ENCODE results near the gene MAOB.

MAOB gene

DNA sequence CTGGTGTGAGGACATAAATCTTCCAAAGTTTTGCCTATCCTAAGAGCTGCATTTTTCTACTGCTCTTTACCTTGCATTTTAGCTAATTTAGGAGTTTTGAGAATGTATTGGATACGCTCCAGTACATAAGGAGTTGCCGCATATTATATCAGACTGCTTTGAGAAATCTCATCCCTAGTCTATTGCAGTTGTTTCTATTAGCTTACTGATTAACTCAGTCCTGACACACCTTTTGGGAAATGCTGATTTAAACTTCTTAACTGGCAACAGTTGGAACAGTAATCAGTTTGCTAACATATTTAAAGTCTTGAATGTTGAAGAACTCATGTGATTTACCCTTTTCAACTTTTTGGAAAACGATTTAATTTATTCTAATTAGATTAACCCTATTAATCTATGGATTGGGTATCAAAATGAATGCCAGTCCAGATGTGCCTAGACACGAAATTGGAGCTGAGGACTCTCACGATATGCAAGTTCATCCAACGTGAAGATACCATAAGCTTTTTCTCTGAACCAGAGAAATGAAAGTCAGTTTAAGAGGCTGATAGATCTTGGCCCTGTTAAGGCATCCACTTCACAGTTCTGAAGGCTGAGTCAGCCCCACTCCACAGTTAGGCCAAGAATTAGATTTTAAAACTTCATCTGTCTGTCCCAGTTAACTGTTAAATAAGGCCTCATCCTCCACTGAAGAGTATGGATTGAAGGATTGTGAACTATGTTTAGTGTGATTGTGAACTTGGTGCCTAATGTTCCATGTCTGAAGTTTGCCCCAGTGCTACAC is 136.1 kb downstream of the MAOB start (continued):
- TF ChIP-seq, protein P1, sequence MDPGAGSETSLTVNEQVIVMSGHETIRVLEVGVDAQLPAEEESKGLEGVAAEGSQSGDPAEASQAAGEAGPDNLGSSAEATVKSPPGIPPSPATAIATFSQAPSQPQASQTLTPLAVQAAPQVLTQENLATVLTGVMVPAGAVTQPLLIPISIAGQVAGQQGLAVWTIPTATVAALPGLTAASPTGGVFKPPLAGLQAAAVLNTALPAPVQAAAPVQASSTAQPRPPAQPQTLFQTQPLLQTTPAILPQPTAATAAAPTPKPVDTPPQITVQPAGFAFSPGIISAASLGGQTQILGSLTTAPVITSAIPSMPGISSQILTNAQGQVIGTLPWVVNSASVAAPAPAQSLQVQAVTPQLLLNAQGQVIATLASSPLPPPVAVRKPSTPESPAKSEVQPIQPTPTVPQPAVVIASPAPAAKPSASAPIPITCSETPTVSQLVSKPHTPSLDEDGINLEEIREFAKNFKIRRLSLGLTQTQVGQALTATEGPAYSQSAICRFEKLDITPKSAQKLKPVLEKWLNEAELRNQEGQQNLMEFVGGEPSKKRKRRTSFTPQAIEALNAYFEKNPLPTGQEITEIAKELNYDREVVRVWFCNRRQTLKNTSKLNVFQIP (CRISPR knock-in tag; IDR thresholded peaks at IDR 0.05; ENCODE audit: borderline replicate concordance, low read depth), result no peak
- TF ChIP-seq ZNF70 (CRISPR knock-in tag; IDR thresholded peaks at IDR 0.05) (no peak), BACH2 (CRISPR knock-in tag; IDR thresholded peaks at IDR 0.05; ENCODE audit: borderline replicate concordance) (no peak), PPARA (CRISPR knock-in tag; IDR thresholded peaks at IDR 0.05; ENCODE audit: borderline replicate concordance) (no peak), RARB (CRISPR knock-in tag; IDR thresholded peaks at IDR 0.05) (no peak), ZNF8 (CRISPR knock-in tag; IDR thresholded peaks at IDR 0.05) (no peak), ZNF565 (CRISPR knock-in tag; conservative IDR thresholded peaks at IDR 0.05; ENCODE audit: low read depth) (no peak), ZFP3 (CRISPR knock-in tag; IDR thresholded peaks at IDR 0.05) (no peak)

DNA sequence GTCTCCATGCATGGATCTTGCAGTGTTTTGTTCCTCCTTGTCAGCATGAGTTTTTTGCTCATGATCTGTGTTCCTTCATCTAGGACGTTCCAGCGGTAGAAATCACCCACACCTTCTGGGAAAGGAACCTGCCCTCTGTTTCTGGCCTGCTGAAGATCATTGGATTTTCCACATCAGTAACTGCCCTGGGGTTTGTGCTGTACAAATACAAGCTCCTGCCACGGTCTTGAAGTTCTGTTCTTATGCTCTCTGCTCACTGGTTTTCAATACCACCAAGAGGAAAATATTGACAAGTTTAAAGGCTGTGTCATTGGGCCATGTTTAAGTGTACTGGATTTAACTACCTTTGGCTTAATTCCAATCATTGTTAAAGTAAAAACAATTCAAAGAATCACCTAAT is 138.0 kb downstream of the MAOB start:
- no peak for ATAC-seq
- TF ChIP-seq TOX (CRISPR knock-in tag; IDR thresholded peaks at IDR 0.05; ENCODE audit: borderline replicate concordance) (no peak), OSR1 (CRISPR knock-in tag; IDR thresholded peaks at IDR 0.05) (no peak), ZNF8 (CRISPR knock-in tag; IDR thresholded peaks at IDR 0.05) (no peak), ZNF70 (CRISPR knock-in tag; IDR thresholded peaks at IDR 0.05) (no peak), ZC3H10 (CRISPR knock-in tag; IDR thresholded peaks at IDR 0.05) (no peak)

DNA sequence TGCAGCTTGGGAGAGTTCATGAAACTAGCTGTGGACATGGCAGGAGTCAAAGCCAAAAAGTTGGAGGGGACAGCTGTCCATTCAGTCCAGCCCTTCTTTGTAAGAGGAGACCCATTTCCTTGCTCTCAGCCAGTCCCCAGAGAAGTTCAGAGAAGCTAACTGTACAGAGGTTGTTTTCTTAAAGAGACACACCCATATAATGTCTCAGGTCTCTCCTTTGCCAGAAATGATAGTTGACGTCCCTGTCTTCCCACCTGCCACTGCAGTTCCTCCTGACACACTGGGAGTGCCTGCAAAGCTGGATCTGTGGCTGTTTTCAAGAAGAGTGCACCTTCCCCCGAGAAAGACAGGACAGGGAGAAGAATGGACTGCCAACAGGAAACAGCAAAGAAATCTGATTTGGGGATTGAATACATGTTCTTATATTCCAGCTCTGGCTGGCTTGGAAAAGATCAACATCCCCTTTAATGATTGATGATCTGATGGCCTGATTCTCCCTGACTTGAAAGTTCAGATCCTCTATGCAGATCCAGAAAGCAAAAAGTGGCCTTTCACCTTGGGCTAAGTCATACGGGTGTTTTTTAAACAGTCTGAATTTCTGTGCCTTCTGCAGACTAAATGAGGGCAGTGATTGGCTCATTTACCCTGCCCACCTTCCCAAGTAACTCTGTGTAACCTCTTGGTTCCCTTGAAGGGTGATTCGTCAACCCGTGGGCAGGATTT is 139.0 kb downstream of the MAOB start:
- TF ChIP-seq RARB (CRISPR knock-in tag; IDR thresholded peaks at IDR 0.05), result no peak
- TF ChIP-seq, protein P2, sequence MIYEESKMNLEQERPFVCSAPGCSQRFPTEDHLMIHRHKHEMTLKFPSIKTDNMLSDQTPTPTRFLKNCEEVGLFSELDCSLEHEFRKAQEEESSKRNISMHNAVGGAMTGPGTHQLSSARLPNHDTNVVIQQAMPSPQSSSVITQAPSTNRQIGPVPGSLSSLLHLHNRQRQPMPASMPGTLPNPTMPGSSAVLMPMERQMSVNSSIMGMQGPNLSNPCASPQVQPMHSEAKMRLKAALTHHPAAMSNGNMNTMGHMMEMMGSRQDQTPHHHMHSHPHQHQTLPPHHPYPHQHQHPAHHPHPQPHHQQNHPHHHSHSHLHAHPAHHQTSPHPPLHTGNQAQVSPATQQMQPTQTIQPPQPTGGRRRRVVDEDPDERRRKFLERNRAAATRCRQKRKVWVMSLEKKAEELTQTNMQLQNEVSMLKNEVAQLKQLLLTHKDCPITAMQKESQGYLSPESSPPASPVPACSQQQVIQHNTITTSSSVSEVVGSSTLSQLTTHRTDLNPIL (CRISPR knock-in tag; IDR thresholded peaks at IDR 0.05; ENCODE audit: low read depth), result no peak
- no peak for TF ChIP-seq ESRRG (CRISPR knock-in tag; IDR thresholded peaks at IDR 0.05)
- no peak for TF ChIP-seq GLIS3 (CRISPR knock-in tag; IDR thresholded peaks at IDR 0.05)

DNA sequence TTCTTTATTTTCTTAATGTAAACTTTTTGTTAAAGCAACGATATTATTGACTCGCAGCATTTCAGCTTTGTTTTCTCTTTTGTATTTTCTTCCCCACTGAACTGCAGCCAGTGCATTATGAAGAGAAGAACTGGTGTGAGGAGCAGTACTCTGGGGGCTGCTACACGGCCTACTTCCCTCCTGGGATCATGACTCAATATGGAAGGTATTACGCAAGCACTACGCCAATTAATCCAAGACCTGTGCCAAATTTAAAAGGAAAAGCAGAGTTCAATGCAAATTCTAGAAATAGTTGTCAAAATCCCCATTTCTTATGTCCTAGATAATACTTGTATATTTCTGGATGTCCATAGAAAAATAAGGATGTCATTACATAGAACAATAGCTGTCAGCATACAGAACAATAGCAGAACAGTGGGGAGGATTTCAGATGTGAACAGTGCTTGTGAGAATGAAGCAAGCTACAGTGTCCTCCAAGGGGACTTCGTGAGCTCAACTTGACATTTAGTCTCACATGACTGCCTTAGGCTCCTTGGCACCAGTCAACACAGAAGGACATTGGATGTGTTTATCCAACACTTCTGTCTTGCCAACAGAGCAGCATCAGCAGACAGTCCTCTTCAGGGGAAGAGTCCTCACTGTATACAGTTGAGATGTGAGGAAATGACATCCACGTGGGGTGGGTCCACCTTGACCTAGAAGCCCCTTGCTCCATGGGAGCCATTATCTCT is 140.2 kb downstream of the MAOB start:
- ATAC-seq, result no peak
- TF ChIP-seq GLIS3 (CRISPR knock-in tag; IDR thresholded peaks at IDR 0.05), result no peak

More for the DNA sequence above, 139.0 kb downstream of the MAOB start:
- no peak for ATAC-seq

DNA sequence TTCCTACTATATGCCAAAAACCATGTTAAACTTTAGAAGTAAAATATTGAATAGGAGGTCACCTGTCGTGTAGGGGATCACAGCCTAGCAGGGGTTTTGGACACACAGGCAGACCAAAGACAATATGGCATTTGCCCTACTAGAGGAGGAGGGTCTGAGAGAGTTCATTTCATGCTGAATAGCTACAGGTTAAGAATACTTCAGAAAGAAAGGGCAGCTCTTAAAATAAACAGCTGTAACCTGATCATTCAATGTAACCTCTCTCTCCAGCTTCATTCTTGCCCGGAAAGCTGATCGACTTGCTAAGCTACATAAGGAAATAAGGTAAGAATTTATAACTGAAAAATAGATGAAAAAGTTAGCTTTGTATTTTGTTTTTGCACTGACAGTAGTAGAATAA is 146.3 kb downstream of the MAOB start:
- TF ChIP-seq, protein P1 (CRISPR knock-in tag; IDR thresholded peaks at IDR 0.05; ENCODE audit: borderline replicate concordance, low read depth), result no peak
- TF ChIP-seq PPARA (CRISPR knock-in tag; IDR thresholded peaks at IDR 0.05; ENCODE audit: borderline replicate concordance) (no peak), ZNF565 (CRISPR knock-in tag; conservative IDR thresholded peaks at IDR 0.05; ENCODE audit: low read depth) (no peak), ZFP30 (CRISPR knock-in tag; IDR thresholded peaks at IDR 0.05) (no peak), ZFP3 (CRISPR knock-in tag; IDR thresholded peaks at IDR 0.05) (no peak), CSDC2 (CRISPR knock-in tag; IDR thresholded peaks at IDR 0.05) (no peak)
- TF ChIP-seq, protein P3, sequence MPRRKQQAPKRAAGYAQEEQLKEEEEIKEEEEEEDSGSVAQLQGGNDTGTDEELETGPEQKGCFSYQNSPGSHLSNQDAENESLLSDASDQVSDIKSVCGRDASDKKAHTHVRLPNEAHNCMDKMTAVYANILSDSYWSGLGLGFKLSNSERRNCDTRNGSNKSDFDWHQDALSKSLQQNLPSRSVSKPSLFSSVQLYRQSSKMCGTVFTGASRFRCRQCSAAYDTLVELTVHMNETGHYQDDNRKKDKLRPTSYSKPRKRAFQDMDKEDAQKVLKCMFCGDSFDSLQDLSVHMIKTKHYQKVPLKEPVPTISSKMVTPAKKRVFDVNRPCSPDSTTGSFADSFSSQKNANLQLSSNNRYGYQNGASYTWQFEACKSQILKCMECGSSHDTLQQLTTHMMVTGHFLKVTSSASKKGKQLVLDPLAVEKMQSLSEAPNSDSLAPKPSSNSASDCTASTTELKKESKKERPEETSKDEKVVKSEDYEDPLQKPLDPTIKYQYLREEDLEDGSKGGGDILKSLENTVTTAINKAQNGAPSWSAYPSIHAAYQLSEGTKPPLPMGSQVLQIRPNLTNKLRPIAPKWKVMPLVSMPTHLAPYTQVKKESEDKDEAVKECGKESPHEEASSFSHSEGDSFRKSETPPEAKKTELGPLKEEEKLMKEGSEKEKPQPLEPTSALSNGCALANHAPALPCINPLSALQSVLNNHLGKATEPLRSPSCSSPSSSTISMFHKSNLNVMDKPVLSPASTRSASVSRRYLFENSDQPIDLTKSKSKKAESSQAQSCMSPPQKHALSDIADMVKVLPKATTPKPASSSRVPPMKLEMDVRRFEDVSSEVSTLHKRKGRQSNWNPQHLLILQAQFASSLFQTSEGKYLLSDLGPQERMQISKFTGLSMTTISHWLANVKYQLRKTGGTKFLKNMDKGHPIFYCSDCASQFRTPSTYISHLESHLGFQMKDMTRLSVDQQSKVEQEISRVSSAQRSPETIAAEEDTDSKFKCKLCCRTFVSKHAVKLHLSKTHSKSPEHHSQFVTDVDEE (CRISPR knock-in tag; IDR thresholded peaks at IDR 0.05), result no peak
- TF ChIP-seq, protein P4, sequence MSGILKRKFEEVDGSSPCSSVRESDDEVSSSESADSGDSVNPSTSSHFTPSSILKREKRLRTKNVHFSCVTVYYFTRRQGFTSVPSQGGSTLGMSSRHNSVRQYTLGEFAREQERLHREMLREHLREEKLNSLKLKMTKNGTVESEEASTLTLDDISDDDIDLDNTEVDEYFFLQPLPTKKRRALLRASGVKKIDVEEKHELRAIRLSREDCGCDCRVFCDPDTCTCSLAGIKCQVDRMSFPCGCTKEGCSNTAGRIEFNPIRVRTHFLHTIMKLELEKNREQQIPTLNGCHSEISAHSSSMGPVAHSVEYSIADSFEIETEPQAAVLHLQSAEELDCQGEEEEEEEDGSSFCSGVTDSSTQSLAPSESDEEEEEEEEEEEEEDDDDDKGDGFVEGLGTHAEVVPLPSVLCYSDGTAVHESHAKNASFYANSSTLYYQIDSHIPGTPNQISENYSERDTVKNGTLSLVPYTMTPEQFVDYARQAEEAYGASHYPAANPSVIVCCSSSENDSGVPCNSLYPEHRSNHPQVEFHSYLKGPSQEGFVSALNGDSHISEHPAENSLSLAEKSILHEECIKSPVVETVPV (CRISPR knock-in tag; IDR thresholded peaks at IDR 0.05), result no peak
- TF ChIP-seq, protein P2 (CRISPR knock-in tag; IDR thresholded peaks at IDR 0.05; ENCODE audit: low read depth), result no peak
- no peak for ATAC-seq
